ENCODE results near the gene PDE4D. TPM values are rescaled to one million over a fixed set of nuclear protein-coding genes. Genes with fewer than 3 reads are reported as not detected.

The PDE4D gene
- total and polyA plus RNA-seq, 2 of the 4 experiments (the other 2 are of a cell fraction): 1.4 to 7.9 TPM

DNA sequence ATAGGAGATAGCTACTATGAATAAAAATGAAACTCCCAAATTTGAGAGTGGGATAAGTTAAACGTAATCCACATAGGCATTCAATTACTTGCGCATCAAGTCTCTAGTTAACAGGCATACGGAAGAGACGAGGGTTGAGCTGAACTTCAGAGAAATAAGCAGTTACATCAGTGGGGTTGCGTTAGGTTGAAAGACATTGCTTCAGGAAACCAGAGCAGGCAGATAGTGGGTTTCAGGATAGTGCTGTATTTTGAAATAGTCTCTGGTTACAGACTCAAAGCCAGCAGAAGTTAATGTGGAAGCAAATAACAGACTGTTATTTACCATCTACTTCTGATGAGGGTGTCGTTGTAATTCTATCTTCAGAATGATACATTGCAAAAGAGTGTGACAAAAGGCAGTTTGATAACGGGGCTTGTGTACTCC, 533.4 kb downstream of the PDE4D start:
- no peaks in the 10 kb centered on the region for H3K9me1 ChIP-seq (ENCODE audit: insufficient read depth, low read length)
- H2BK120ac ChIP-seq (ENCODE audit: low read depth, low read length): no peak overlapping the region
- H3K4me1 ChIP-seq (ENCODE audit: control insufficient read depth, insufficient read depth, low read length): no peaks in the 10 kb centered on the region
- no peak overlapping the region for H3K23ac ChIP-seq (ENCODE audit: low read depth, low read length)
- no peak overlapping the region for H2BK20ac ChIP-seq (ENCODE audit: low read depth, low read length)
- H3K14ac ChIP-seq (replicated peaks; ENCODE audit: low read depth, low read length): no peak overlapping the region
- intact Hi-C loops (cut with micrococcal nuclease): loop anchor here (5.0 kb wide), 1 partner anchor 458 kb away; no protein-coding TSS in a partner anchor
- no peaks in the 10 kb centered on the region for H3K79me1 ChIP-seq (ENCODE audit: low read depth in 1 of 2, low read length in 2 of 2)
- H4K91ac ChIP-seq (ENCODE audit: insufficient read depth, low read depth, low read length): no peak overlapping the region
- no peak overlapping the region for H2AK5ac ChIP-seq (ENCODE audit: low read depth, low read length)
- in situ Hi-C loops (cut with MboI; ENCODE audit: low sequenced_read_pairs): loop anchor here (25.0 kb wide), 1 partner anchor 473 kb away; no protein-coding TSS in a partner anchor
- 89% methylated on average over 3 of the region's 7 CpGs; no CpG with 5 or more reads in 1 of the 2 experiments for WGBS, 2 experiments (ENCODE audit: extremely low coverage in 2 of 2, insufficient read length in 1 of 2)
- no peaks in the 10 kb centered on the region for H4K20me1 ChIP-seq (ENCODE audit: insufficient read depth, low read length)
- no peak for DNase-seq
- peaks cover 4% of the 10 kb centered on the region for H3K27me3 ChIP-seq (ENCODE audit: control insufficient read depth, insufficient read depth, low read length)
- BruUV-seq (replicated peaks): no TSS peak
- H2AFZ ChIP-seq (replicated peaks; ENCODE audit: low read length, poor library complexity): no peak overlapping the region
- no peak overlapping the region for H4K5ac ChIP-seq (ENCODE audit: low read depth, low read length)
- no peaks in the 10 kb centered on the region for H3K36me3 ChIP-seq (ENCODE audit: control insufficient read depth, insufficient read depth, low read length)
- TF ChIP-seq NFE2L2 (IDR thresholded peaks at IDR 0.05; ENCODE audit: low read depth, low read length): no peak
- TF ChIP-seq RCOR1 (IDR thresholded peaks at IDR 0.05; ENCODE audit: insufficient replicate concordance, low read length): no peak
- no peak for TF ChIP-seq RFX5 (IDR thresholded peaks at IDR 0.05; ENCODE audit: low read depth, low read length)
- TF ChIP-seq, protein P1, sequence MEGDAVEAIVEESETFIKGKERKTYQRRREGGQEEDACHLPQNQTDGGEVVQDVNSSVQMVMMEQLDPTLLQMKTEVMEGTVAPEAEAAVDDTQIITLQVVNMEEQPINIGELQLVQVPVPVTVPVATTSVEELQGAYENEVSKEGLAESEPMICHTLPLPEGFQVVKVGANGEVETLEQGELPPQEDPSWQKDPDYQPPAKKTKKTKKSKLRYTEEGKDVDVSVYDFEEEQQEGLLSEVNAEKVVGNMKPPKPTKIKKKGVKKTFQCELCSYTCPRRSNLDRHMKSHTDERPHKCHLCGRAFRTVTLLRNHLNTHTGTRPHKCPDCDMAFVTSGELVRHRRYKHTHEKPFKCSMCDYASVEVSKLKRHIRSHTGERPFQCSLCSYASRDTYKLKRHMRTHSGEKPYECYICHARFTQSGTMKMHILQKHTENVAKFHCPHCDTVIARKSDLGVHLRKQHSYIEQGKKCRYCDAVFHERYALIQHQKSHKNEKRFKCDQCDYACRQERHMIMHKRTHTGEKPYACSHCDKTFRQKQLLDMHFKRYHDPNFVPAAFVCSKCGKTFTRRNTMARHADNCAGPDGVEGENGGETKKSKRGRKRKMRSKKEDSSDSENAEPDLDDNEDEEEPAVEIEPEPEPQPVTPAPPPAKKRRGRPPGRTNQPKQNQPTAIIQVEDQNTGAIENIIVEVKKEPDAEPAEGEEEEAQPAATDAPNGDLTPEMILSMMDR (conservative IDR thresholded peaks at IDR 0.05; ENCODE audit: low read depth, low read length): no peak
- TF ChIP-seq POLR2A (IDR thresholded peaks at IDR 0.05; ENCODE audit: low read depth, low read length): no peak
- TF ChIP-seq SMC3 (IDR thresholded peaks at IDR 0.05; ENCODE audit: low read depth, low read length): no peak
- dilution Hi-C loops (cut with HindIII; ENCODE audit: low sequenced_read_pairs, unreplicated experiment): loop anchor here (25.0 kb wide), 1 partner anchor 173 kb away; no protein-coding TSS in a partner anchor
- no peak overlapping the region for H2AK9ac ChIP-seq (replicated peaks; ENCODE audit: low read depth, low read length, poor library complexity)
- H2BK5ac ChIP-seq (ENCODE audit: low read depth, low read length, poor library complexity, severe bottlenecking): no peak overlapping the region
- H2BK15ac ChIP-seq (ENCODE audit: low read depth, low read length): no peak overlapping the region
- H3K4me2 ChIP-seq (ENCODE audit: low read depth, low read length): no peak overlapping the region
- no peak overlapping the region for H3K27ac ChIP-seq (ENCODE audit: insufficient read depth, low read length)
- no peak overlapping the region for H3K4me3 ChIP-seq (ENCODE audit: insufficient read depth, low read depth, low read length)
- H4K8ac ChIP-seq (ENCODE audit: low read depth in 2 of 2, low read length in 2 of 2): no peak overlapping the region
- no peak overlapping the region for H3K18ac ChIP-seq (ENCODE audit: low read depth, low read length)
- ATAC-seq (ENCODE audit: low read depth): no peak
- no peak overlapping the region for H3K9ac ChIP-seq (ENCODE audit: low read depth, low read length)
- no peaks in the 10 kb centered on the region for H3K9me3 ChIP-seq (ENCODE audit: control insufficient read depth, insufficient read depth, low read length)
- ChIA-PET CTCF (interaction anchor here (1.3 to 2.6 kb wide), 2 partner anchors 8 to 172 kb away, joined by 4 to 11 read pairs; no protein-coding TSS in a partner anchor), POLR2A (ENCODE audit: unreplicated experiment) (no interaction called here)
- H3K56ac ChIP-seq (ENCODE audit: extremely low read depth, insufficient read depth, low read length): no peak overlapping the region
- no peak overlapping the region for H3K4ac ChIP-seq (ENCODE audit: low read depth, low read length)

Measured in IMR-90 (cell line).